Measurements from ENCODE around the gene ARL14. TPM values are rescaled to one million over a fixed set of nuclear protein-coding genes. Genes with fewer than 3 reads are reported as not detected.

The ARL14 gene
- total and polyA plus RNA-seq, 4 donors = 0.14 to 0.15 TPM; not detected in 2

DNA sequence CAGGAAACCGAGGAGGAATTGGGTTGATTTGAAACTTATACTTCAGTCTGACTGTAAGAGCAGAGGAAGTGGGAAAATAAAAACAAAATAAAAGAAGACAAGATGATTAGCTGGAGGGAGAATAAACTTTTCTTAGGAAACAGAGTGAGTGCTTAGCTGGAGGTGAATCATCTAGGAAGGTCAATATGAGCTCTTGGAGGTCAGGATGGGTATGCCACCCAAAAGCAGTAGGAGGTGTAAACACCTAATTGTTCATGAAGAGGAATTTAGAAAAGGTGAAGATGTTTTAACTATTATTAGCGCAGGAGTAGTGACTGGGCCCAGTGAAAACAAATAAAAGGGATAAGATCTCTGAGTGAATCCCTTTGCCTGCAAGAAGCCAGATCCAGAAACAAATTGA is 39.9 kb upstream of the ARL14 start:
- Histone ChIP-seq H3K36me3 (ENCODE audit: control insufficient read depth in 4 of 4, insufficient read depth in 3 of 4, low read depth in 1 of 4, low read length in 3 of 4) (no peaks in the 10 kb centered on the region), H3K4me3 (ENCODE audit: low read depth in 1 of 3, low read length in 3 of 3) (no peak overlapping the region)
- 91% methylated on average over 2 of the region's 2 CpGs for WGBS

DNA sequence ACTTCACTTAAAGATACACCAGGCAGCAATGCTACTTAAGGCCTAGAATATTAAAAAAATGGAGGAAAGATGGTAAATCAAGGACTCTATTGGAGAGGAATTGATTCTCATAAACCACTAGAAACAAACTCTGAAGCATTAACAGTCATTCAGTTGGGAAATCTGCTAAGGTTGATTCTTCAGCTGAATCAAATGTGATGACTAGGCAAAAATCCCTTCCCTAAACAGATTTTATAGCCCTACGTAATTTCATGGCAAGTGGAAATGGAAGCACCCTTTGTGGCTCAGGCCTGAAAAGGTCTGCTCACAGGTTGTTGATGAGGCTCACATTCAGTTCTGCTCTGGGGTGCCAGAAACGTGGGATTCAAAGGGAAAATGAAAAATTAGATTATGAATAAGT is 38.8 kb upstream of the ARL14 start:
- no peaks in the 10 kb centered on the region for H3K9me3 ChIP-seq (ENCODE audit: control insufficient read depth in 4 of 4, low read length in 3 of 4)
- no peaks in the 10 kb centered on the region for H3K4me1 ChIP-seq (ENCODE audit: control insufficient read depth in 4 of 4, insufficient read depth in 4 of 4, low read length in 3 of 4)
- H3K36me3 ChIP-seq (ENCODE audit: control insufficient read depth in 4 of 4, insufficient read depth in 3 of 4, low read depth in 1 of 4, low read length in 3 of 4) = no peaks in the 10 kb centered on the region
- H3K4me3 ChIP-seq (ENCODE audit: low read depth in 1 of 3, low read length in 3 of 3) = no peak overlapping the region
- no peak for DNase-seq (ENCODE audit: low spot score)
- H3K27me3 ChIP-seq (ENCODE audit: control insufficient read depth in 4 of 4, insufficient read depth in 4 of 4, low read length in 3 of 4) = no peaks in the 10 kb centered on the region
- no peak overlapping the region for H3K9ac ChIP-seq (ENCODE audit: low read depth in 1 of 2, low read length in 2 of 2)
- 80% methylated on average over 2 of the region's 2 CpGs for WGBS
- no peak overlapping the region for H3K27ac ChIP-seq (ENCODE audit: low read depth in 1 of 2, low read length in 2 of 2)
- TF ChIP-seq, protein P1, sequence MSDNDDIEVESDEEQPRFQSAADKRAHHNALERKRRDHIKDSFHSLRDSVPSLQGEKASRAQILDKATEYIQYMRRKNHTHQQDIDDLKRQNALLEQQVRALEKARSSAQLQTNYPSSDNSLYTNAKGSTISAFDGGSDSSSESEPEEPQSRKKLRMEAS (IDR thresholded peaks at IDR 0.05) = no peak
- TF ChIP-seq, protein P2, sequence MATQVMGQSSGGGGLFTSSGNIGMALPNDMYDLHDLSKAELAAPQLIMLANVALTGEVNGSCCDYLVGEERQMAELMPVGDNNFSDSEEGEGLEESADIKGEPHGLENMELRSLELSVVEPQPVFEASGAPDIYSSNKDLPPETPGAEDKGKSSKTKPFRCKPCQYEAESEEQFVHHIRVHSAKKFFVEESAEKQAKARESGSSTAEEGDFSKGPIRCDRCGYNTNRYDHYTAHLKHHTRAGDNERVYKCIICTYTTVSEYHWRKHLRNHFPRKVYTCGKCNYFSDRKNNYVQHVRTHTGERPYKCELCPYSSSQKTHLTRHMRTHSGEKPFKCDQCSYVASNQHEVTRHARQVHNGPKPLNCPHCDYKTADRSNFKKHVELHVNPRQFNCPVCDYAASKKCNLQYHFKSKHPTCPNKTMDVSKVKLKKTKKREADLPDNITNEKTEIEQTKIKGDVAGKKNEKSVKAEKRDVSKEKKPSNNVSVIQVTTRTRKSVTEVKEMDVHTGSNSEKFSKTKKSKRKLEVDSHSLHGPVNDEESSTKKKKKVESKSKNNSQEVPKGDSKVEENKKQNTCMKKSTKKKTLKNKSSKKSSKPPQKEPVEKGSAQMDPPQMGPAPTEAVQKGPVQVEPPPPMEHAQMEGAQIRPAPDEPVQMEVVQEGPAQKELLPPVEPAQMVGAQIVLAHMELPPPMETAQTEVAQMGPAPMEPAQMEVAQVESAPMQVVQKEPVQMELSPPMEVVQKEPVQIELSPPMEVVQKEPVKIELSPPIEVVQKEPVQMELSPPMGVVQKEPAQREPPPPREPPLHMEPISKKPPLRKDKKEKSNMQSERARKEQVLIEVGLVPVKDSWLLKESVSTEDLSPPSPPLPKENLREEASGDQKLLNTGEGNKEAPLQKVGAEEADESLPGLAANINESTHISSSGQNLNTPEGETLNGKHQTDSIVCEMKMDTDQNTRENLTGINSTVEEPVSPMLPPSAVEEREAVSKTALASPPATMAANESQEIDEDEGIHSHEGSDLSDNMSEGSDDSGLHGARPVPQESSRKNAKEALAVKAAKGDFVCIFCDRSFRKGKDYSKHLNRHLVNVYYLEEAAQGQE (IDR thresholded peaks at IDR 0.05) = no peak
- no peak for TF ChIP-seq SP1 (IDR thresholded peaks at IDR 0.05)
- TF ChIP-seq FOXA2 (IDR thresholded peaks at IDR 0.05) = no peak
- no peak for TF ChIP-seq JUND (IDR thresholded peaks at IDR 0.05)
- no peak for TF ChIP-seq EGR1 (IDR thresholded peaks at IDR 0.05; ENCODE audit: low read depth in 2 of 2)
- no peak for TF ChIP-seq HNF4G (IDR thresholded peaks at IDR 0.05)
- no peak for TF ChIP-seq FOXA1 (IDR thresholded peaks at IDR 0.05)
- TF ChIP-seq, protein P3, sequence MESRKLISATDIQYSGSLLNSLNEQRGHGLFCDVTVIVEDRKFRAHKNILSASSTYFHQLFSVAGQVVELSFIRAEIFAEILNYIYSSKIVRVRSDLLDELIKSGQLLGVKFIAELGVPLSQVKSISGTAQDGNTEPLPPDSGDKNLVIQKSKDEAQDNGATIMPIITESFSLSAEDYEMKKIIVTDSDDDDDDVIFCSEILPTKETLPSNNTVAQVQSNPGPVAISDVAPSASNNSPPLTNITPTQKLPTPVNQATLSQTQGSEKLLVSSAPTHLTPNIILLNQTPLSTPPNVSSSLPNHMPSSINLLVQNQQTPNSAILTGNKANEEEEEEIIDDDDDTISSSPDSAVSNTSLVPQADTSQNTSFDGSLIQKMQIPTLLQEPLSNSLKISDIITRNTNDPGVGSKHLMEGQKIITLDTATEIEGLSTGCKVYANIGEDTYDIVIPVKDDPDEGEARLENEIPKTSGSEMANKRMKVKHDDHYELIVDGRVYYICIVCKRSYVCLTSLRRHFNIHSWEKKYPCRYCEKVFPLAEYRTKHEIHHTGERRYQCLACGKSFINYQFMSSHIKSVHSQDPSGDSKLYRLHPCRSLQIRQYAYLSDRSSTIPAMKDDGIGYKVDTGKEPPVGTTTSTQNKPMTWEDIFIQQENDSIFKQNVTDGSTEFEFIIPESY (IDR thresholded peaks at IDR 0.05) = no peak
- no peak for TF ChIP-seq RXRA (IDR thresholded peaks at IDR 0.05)
- TF ChIP-seq NR2F2 (IDR thresholded peaks at IDR 0.05) = no peak
- TF ChIP-seq, protein P4, sequence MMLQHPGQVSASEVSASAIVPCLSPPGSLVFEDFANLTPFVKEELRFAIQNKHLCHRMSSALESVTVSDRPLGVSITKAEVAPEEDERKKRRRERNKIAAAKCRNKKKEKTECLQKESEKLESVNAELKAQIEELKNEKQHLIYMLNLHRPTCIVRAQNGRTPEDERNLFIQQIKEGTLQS (IDR thresholded peaks at IDR 0.05) = no peak

More for the DNA sequence above, 39.9 kb upstream of the ARL14 start:
- Histone ChIP-seq H3K27ac (ENCODE audit: low read depth in 1 of 2, low read length in 2 of 2) (no peak overlapping the region), H3K27me3 (ENCODE audit: control insufficient read depth in 4 of 4, insufficient read depth in 4 of 4, low read length in 3 of 4) (no peaks in the 10 kb centered on the region), H3K9ac (ENCODE audit: low read depth in 1 of 2, low read length in 2 of 2) (no peak overlapping the region), H3K9me3 (ENCODE audit: control insufficient read depth in 4 of 4, low read length in 3 of 4) (no peaks in the 10 kb centered on the region), H3K4me1 (ENCODE audit: control insufficient read depth in 4 of 4, insufficient read depth in 4 of 4, low read length in 3 of 4) (no peaks in the 10 kb centered on the region)
- DNase-seq (ENCODE audit: low spot score) = no peak
- TF ChIP-seq FOXA1 (IDR thresholded peaks at IDR 0.05) (no peak), HNF4G (IDR thresholded peaks at IDR 0.05) (no peak), HNF4A (conservative IDR thresholded peaks at IDR 0.05) (no peak), GABPA (IDR thresholded peaks at IDR 0.05 in 1 of 2, conservative IDR thresholded peaks at IDR 0.05 in 1 of 2) (no peak), NR2F2 (IDR thresholded peaks at IDR 0.05) (no peak), FOXA2 (IDR thresholded peaks at IDR 0.05) (no peak), EGR1 (IDR thresholded peaks at IDR 0.05; ENCODE audit: low read depth in 2 of 2) (no peak), TAF1 (conservative IDR thresholded peaks at IDR 0.05) (no peak), SP1 (IDR thresholded peaks at IDR 0.05) (no peak), JUND (IDR thresholded peaks at IDR 0.05) (no peak), YY1 (IDR thresholded peaks at IDR 0.05) (no peak), RAD21 (IDR thresholded peaks at IDR 0.05) (no peak)
- TF ChIP-seq, protein P4 (IDR thresholded peaks at IDR 0.05) = no peak
- TF ChIP-seq, protein P2 (IDR thresholded peaks at IDR 0.05) = no peak
- TF ChIP-seq, protein P5, sequence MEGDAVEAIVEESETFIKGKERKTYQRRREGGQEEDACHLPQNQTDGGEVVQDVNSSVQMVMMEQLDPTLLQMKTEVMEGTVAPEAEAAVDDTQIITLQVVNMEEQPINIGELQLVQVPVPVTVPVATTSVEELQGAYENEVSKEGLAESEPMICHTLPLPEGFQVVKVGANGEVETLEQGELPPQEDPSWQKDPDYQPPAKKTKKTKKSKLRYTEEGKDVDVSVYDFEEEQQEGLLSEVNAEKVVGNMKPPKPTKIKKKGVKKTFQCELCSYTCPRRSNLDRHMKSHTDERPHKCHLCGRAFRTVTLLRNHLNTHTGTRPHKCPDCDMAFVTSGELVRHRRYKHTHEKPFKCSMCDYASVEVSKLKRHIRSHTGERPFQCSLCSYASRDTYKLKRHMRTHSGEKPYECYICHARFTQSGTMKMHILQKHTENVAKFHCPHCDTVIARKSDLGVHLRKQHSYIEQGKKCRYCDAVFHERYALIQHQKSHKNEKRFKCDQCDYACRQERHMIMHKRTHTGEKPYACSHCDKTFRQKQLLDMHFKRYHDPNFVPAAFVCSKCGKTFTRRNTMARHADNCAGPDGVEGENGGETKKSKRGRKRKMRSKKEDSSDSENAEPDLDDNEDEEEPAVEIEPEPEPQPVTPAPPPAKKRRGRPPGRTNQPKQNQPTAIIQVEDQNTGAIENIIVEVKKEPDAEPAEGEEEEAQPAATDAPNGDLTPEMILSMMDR (IDR thresholded peaks at IDR 0.05; ENCODE audit: low read depth, low read length, missing input control) = no peak
- TF ChIP-seq, protein P1 (IDR thresholded peaks at IDR 0.05) = no peak

Measured in liver (tissue), 9 donors.